ENCODE results near the gene ATP10D.

The ATP10D gene

DNA sequence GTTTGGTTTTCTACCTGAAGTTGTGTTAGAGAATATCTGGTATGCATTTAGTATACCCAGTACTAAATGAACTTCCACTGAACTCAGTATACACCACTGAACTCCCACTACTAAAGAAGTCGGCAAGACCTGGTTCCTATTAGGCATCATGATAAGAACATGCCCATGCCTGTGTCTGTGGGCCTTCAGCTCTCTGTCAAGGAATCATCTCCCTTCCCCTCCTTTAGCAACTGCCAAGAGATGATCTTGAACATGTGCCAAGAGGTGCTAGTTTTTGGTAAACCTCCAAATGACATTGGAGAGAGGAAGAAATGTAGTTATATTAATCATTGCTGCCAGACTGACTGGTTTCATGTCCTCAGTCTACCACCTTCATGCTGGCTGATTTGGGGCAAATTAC lies 113.2 kb downstream of the ATP10D start:
- Histone ChIP-seq H3K36me3 (ENCODE audit: control insufficient read depth in 1 of 2, insufficient read depth in 2 of 2, low read length in 2 of 2) (peaks cover 0 to 3% of the 10 kb centered on the region in 2 donors), H3K4me1 (ENCODE audit: control insufficient read depth in 1 of 2, insufficient read depth in 2 of 2, low read length in 2 of 2) (no peaks in the 10 kb centered on the region), H3K9me3 (ENCODE audit: control insufficient read depth in 1 of 2, low read length in 2 of 2) (no peaks in the 10 kb centered on the region), H3K27me3 (ENCODE audit: low read depth, low read length) (no peaks in the 10 kb centered on the region), H3K4me3 (ENCODE audit: low read depth in 1 of 2, low read length in 2 of 2) (no peak overlapping the region), H3K27ac (ENCODE audit: low read length) (no peak overlapping the region)

DNA sequence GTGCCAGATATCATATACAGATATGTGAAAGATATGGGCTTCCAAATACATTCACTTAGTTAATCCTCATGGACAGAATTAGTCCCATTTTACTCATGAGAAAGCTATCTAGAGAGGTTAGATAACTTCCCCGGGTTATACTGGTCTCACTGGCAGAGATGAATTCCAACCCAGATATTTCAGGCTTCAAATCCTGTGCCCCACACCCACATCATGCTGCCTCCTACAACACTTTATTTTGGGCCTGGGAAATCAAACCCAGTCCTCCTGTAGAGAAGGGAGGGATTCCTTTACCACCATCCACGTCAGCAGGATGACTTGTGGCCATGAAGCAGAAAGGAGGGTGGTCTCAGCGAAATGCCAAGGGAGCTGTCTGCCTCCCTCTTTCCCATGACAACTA lies 113.8 kb downstream of the ATP10D start:
- Histone ChIP-seq H3K36me3 (ENCODE audit: control insufficient read depth in 1 of 2, insufficient read depth in 2 of 2, low read length in 2 of 2) (peaks cover 0 to 3% of the 10 kb centered on the region in 2 donors), H3K9me3 (ENCODE audit: control insufficient read depth in 1 of 2, low read length in 2 of 2) (no peaks in the 10 kb centered on the region), H3K27me3 (ENCODE audit: low read depth, low read length) (no peaks in the 10 kb centered on the region), H3K27ac (ENCODE audit: low read length) (no peak overlapping the region), H3K4me3 (ENCODE audit: low read depth in 1 of 2, low read length in 2 of 2) (no peak overlapping the region), H3K4me1 (ENCODE audit: control insufficient read depth in 1 of 2, insufficient read depth in 2 of 2, low read length in 2 of 2) (no peaks in the 10 kb centered on the region)

DNA sequence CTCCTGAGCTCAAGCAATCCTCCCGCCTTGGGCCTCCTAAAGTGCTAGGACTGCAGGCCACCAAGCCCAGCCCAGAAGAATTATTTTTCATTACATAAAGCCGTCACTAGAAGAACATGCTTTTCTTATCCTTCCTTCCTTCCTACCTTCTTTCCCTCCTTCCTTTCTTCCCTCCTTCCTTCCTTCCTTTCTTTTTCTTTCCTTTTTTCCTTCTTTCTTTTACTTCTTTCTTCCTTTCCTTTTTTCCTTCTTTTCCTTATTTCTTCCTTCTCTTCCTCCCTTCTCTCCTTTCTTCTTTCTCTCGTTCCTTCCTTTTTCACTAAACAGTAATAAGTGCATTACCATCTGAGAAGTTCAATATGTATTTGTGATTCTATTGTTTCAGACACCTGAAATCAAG lies 121.4 kb downstream of the ATP10D start:
- H3K27me3 ChIP-seq (ENCODE audit: low read depth, low read length), result no peaks in the 10 kb centered on the region
- no peak overlapping the region for H3K27ac ChIP-seq (ENCODE audit: low read length)
- peaks cover 0 to 7% of the 10 kb centered on the region in 2 donors for H3K36me3 ChIP-seq (ENCODE audit: control insufficient read depth in 1 of 2, insufficient read depth in 2 of 2, low read length in 2 of 2)
- H3K4me1 ChIP-seq (ENCODE audit: control insufficient read depth in 1 of 2, insufficient read depth in 2 of 2, low read length in 2 of 2), result no peaks in the 10 kb centered on the region
- H3K4me3 ChIP-seq (ENCODE audit: low read depth in 1 of 2, low read length in 2 of 2), result no peak overlapping the region
- no peaks in the 10 kb centered on the region for H3K9me3 ChIP-seq (ENCODE audit: control insufficient read depth in 1 of 2, low read length in 2 of 2)

DNA sequence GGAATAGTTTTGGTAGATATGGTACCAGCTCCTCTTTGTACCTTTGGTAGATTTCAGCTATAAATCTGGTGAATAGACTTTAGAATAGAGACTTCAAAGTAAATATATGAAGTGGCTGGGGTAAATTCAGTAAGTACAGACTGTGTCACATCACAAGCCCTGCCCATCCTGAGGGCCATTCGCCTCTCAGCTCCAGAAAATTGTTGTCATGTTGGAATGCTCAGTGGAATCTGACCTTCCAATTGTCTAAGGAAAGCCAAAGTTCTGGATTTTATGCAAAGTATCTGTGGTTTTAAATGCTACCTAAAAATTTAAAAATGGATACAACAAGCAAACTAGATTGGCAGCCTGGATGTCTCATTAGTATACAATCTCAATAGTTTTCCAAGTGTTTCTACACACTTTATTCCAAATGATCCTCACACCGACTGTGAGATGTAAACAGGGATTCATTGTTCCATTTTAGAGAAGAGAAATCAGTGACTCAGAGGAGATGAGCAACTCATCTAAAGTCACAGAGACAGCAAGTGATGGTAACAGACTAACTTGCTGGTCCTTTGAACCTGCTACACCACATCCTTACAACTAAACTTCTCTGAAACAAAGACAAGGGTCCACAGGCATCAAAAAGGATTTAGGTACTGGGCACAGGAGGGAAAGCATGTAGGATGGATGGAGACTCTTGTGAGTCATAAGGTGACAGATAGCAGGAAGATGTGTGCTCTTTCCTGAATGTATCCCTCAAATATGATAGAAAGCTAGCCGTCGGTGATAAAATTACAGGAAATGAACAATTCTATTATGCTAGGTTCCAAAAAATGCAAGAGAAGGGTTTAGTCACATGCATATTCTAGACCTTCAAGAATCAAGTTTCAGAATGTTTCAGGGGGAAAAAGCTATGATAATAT lies 127.3 kb downstream of the ATP10D start:
- H3K4me3 ChIP-seq (ENCODE audit: low read depth in 1 of 2, low read length in 2 of 2), result no peak overlapping the region
- H3K36me3 ChIP-seq (ENCODE audit: control insufficient read depth in 1 of 2, insufficient read depth in 2 of 2, low read length in 2 of 2), result no peaks in the 10 kb centered on the region
- no peak overlapping the region for H3K27ac ChIP-seq (ENCODE audit: low read length)
- no peaks in the 10 kb centered on the region for H3K4me1 ChIP-seq (ENCODE audit: control insufficient read depth in 1 of 2, insufficient read depth in 2 of 2, low read length in 2 of 2)
- H3K27me3 ChIP-seq (ENCODE audit: low read depth, low read length), result no peaks in the 10 kb centered on the region
- H3K9me3 ChIP-seq (ENCODE audit: control insufficient read depth in 1 of 2, low read length in 2 of 2), result no peaks in the 10 kb centered on the region

DNA sequence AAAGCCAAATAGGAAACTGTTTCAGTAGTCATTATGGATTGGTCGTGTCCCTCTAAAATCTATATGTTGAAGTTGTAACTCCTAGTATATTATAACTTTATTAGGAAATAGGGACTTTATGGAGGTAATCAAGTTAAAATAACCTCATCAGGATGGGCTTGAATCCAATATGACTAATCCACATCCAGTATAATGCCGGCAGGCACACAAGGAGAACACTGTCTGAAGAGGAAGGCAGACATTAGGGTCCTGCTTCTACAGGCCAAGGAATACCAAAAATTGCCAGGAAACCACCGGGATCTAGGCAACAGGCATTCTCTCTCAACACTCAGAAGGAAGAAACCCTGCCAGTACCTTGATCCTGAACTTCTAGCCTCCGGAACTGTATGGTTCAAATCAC lies 130.3 kb downstream of the ATP10D start:
- Histone ChIP-seq H3K4me3 (ENCODE audit: low read depth in 1 of 2, low read length in 2 of 2) (no peak overlapping the region), H3K9me3 (ENCODE audit: control insufficient read depth in 1 of 2, low read length in 2 of 2) (no peaks in the 10 kb centered on the region), H3K36me3 (ENCODE audit: control insufficient read depth in 1 of 2, insufficient read depth in 2 of 2, low read length in 2 of 2) (no peaks in the 10 kb centered on the region), H3K27ac (ENCODE audit: low read length) (no peak overlapping the region), H3K27me3 (ENCODE audit: low read depth, low read length) (no peaks in the 10 kb centered on the region), H3K4me1 (ENCODE audit: control insufficient read depth in 1 of 2, insufficient read depth in 2 of 2, low read length in 2 of 2) (no peaks in the 10 kb centered on the region)

DNA sequence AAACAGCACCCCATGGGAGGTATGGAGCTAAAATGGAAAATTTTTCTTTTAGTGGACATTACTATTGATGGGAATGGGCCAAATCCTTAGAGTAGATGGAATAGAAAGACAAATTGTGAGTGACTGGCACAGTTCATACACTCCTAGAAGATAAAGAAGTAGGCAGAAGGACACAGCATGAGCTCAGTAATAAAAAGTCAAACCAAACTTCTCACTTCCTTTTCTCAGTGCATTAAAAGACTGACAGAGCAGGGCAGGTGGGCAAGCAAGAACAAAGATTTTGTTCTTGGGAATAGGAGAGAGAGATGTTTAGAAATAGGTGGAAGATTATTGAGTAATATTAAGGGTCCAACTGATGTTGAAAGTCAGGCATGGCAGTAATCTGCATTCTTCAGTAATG lies 132.5 kb downstream of the ATP10D start:
- H3K9me3 ChIP-seq (ENCODE audit: control insufficient read depth in 1 of 2, low read length in 2 of 2), result no peaks in the 10 kb centered on the region
- no peak overlapping the region for H3K4me3 ChIP-seq (ENCODE audit: low read depth in 1 of 2, low read length in 2 of 2)
- H3K4me1 ChIP-seq (ENCODE audit: control insufficient read depth in 1 of 2, insufficient read depth in 2 of 2, low read length in 2 of 2), result no peaks in the 10 kb centered on the region
- no peak overlapping the region for H3K27ac ChIP-seq (ENCODE audit: low read length)
- H3K36me3 ChIP-seq (ENCODE audit: control insufficient read depth in 1 of 2, insufficient read depth in 2 of 2, low read length in 2 of 2), result no peaks in the 10 kb centered on the region
- no peaks in the 10 kb centered on the region for H3K27me3 ChIP-seq (ENCODE audit: low read depth, low read length)

DNA sequence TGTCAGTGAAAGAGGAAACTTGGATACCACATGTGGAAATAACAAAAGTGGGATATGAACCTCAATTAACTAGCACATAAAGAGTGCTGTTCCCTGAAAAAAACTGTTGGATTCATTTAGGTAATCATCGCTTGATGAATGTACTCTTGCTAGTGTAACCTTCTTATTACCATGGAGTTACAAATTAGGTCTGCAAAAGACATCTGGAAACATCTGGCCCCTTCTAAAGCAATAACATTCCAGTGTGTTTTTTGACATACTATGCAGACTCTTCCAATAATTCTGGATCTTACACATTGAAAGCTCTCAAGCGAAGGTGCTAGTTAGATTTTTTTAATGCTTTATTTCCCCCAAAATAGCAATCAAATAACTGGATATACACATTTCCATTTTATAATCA lies 134.6 kb downstream of the ATP10D start:
- Histone ChIP-seq H3K27ac (ENCODE audit: low read length) (no peak overlapping the region), H3K27me3 (ENCODE audit: low read depth, low read length) (no peaks in the 10 kb centered on the region), H3K36me3 (ENCODE audit: control insufficient read depth in 1 of 2, insufficient read depth in 2 of 2, low read length in 2 of 2) (no peaks in the 10 kb centered on the region), H3K4me1 (ENCODE audit: control insufficient read depth in 1 of 2, insufficient read depth in 2 of 2, low read length in 2 of 2) (no peaks in the 10 kb centered on the region), H3K9me3 (ENCODE audit: control insufficient read depth in 1 of 2, low read length in 2 of 2) (no peaks in the 10 kb centered on the region), H3K4me3 (ENCODE audit: low read depth in 1 of 2, low read length in 2 of 2) (no peak overlapping the region)

DNA sequence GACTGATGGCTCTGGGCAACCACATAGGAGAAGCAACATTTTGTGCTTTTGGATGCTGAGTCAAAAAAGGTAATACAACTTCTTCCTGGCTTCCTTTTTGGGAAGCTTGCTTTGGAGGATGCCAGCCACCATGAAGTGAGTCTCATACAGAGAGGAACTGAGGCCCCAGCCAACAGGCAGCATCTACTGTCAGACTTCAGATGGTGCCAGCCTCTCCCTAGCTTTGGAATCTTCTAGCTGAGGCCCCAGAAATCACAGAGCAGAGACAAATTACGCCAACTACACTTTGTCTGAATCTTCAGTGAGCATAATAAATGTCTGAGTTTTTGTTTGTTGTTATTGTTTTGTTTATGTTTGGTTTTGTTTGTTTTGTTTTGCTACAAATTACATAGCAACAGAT lies 136.1 kb downstream of the ATP10D start:
- no peak overlapping the region for H3K4me3 ChIP-seq (ENCODE audit: low read depth in 1 of 2, low read length in 2 of 2)
- no peaks in the 10 kb centered on the region for H3K27me3 ChIP-seq (ENCODE audit: low read depth, low read length)
- H3K4me1 ChIP-seq (ENCODE audit: control insufficient read depth in 1 of 2, insufficient read depth in 2 of 2, low read length in 2 of 2), result no peaks in the 10 kb centered on the region
- H3K27ac ChIP-seq (ENCODE audit: low read length), result no peak overlapping the region
- H3K36me3 ChIP-seq (ENCODE audit: control insufficient read depth in 1 of 2, insufficient read depth in 2 of 2, low read length in 2 of 2), result no peaks in the 10 kb centered on the region
- H3K9me3 ChIP-seq (ENCODE audit: control insufficient read depth in 1 of 2, low read length in 2 of 2), result no peaks in the 10 kb centered on the region

DNA sequence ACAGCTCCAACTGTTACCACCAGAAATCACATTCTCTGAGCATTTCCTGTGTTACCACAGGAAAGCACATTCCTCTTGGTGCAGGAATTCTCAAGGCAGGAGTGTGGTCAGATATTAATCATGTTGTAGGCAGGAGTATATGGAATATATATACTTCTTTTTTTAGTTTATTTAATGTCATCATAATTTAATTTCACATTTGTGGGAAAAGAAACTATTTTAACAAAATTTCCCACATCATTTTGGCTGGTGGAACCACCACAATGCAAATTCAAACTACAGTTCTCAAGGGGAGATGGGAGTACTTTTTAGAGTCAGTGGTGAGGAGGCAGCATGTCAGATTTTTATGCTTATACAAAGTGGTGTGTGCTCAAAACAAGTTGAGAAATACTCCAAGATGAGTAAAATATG lies 139.0 kb downstream of the ATP10D start:
- Histone ChIP-seq H3K9me3 (ENCODE audit: control insufficient read depth in 1 of 2, low read length in 2 of 2) (no peaks in the 10 kb centered on the region), H3K4me1 (ENCODE audit: control insufficient read depth in 1 of 2, insufficient read depth in 2 of 2, low read length in 2 of 2) (no peaks in the 10 kb centered on the region), H3K27me3 (ENCODE audit: low read depth, low read length) (no peaks in the 10 kb centered on the region), H3K36me3 (ENCODE audit: control insufficient read depth in 1 of 2, insufficient read depth in 2 of 2, low read length in 2 of 2) (no peaks in the 10 kb centered on the region), H3K4me3 (ENCODE audit: low read depth in 1 of 2, low read length in 2 of 2) (no peak overlapping the region), H3K27ac (ENCODE audit: low read length) (no peak overlapping the region)

DNA sequence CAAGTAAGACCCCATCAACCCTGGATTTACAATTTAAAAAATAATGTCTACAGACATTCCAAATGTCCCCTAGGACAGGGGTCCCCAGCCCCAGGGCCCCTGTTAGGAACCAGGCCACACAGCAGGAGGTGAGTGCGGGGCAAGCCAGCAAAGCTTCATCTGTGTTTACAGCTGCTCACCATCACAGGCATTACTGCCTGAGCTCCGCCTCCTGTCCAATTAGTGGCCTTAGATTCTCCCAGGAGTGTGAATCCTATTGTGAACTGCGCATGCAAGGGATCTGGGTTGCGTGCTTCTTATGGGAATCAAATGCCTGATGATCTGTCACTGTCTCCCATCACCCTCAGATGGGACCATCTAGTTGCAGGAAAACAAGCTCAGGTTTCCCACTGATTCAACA lies 146.1 kb downstream of the ATP10D start:
- no peak overlapping the region for H3K27ac ChIP-seq (ENCODE audit: low read length)
- H3K27me3 ChIP-seq (ENCODE audit: low read depth, low read length), result no peaks in the 10 kb centered on the region
- H3K4me3 ChIP-seq (ENCODE audit: low read depth in 1 of 2, low read length in 2 of 2), result no peak overlapping the region

DNA sequence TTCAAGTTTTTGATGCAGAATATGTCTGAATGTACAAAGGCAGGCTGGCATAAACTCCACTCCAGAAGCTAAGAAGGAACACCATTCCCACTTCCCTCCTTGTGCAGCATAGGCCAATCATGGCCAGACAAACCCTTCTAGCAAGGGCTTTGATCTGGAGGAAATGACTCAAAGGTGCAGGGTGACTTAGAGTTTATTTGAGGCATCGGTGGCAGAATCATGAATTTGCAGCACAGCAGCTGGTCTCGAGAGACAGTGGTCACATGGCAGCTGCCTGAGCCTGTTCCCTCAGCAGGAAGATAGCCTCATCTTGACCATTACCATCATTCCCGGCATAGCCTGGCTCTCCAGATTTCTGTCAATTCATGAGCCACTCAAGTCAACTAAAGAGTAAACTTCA lies 154.5 kb downstream of the ATP10D start:
- Histone ChIP-seq H3K4me1 (ENCODE audit: control insufficient read depth in 1 of 2, insufficient read depth in 2 of 2, low read length in 2 of 2) (no peaks in the 10 kb centered on the region), H3K4me3 (ENCODE audit: low read depth in 1 of 2, low read length in 2 of 2) (no peak overlapping the region), H3K27ac (ENCODE audit: low read length) (no peak overlapping the region), H3K9me3 (ENCODE audit: control insufficient read depth in 1 of 2, low read length in 2 of 2) (no peaks in the 10 kb centered on the region), H3K27me3 (ENCODE audit: low read depth, low read length) (no peaks in the 10 kb centered on the region), H3K36me3 (ENCODE audit: control insufficient read depth in 1 of 2, insufficient read depth in 2 of 2, low read length in 2 of 2) (no peaks in the 10 kb centered on the region)

More for the DNA sequence above, 146.1 kb downstream of the ATP10D start:
- H3K9me3 ChIP-seq (ENCODE audit: control insufficient read depth in 1 of 2, low read length in 2 of 2), result no peaks in the 10 kb centered on the region
- no peaks in the 10 kb centered on the region for H3K4me1 ChIP-seq (ENCODE audit: control insufficient read depth in 1 of 2, insufficient read depth in 2 of 2, low read length in 2 of 2)
- no peaks in the 10 kb centered on the region for H3K36me3 ChIP-seq (ENCODE audit: control insufficient read depth in 1 of 2, insufficient read depth in 2 of 2, low read length in 2 of 2)

DNA sequence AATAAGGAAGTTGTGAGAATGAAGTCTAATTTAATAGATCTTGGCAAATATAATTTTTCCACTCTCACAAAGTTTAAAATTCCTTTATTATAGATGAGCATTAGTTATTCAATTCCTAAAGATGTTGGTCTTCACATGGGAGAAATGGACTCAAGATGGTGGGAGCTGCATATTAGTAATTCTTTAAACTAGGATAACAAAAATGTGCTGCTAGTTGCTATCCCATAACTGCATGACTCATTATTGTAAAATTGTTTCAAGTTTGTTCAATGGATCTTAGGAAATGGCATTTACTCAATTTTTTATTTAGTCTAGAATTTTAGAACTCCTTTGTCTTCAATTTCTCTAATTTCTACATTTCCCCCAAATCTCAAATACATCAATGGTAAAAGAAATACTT lies 155.8 kb downstream of the ATP10D start:
- Histone ChIP-seq H3K27ac (ENCODE audit: low read length) (no peak overlapping the region), H3K9me3 (ENCODE audit: control insufficient read depth in 1 of 2, low read length in 2 of 2) (no peaks in the 10 kb centered on the region), H3K36me3 (ENCODE audit: control insufficient read depth in 1 of 2, insufficient read depth in 2 of 2, low read length in 2 of 2) (no peaks in the 10 kb centered on the region), H3K4me1 (ENCODE audit: control insufficient read depth in 1 of 2, insufficient read depth in 2 of 2, low read length in 2 of 2) (no peaks in the 10 kb centered on the region), H3K4me3 (ENCODE audit: low read depth in 1 of 2, low read length in 2 of 2) (no peak overlapping the region), H3K27me3 (ENCODE audit: low read depth, low read length) (no peaks in the 10 kb centered on the region)

Measured in muscle layer of duodenum (tissue), 2 donors.